SK-MEL-5 (cell line): ENCODE results near the gene ZNF239. TPM values are rescaled to one million over a fixed set of nuclear protein-coding genes. Genes with fewer than 3 reads are reported as not detected.
"Not testable (repeated sequence)": the region's sequence is repeated elsewhere in the genome, so short reads cannot be mapped to it uniquely, and the experiment has no call there.

Experiments
- DNase-seq: peaks from one replicate; pipeline ENCODE4 v3.0.0-alpha.2; 2016; ENCODE audit warnings: low read depth, low spot score
- in situ Hi-C: cut with HindIII; loops from 2 replicates; pipeline ENCODE4 v1.10.0; 2016; ENCODE audit warnings: low sequenced_read_pairs, high pct_unique_total_duplicates, low pct_unique_long_range_greater_than_20kb
- polyA plus RNA-seq, 2 experiments: library from polyadenylated mRNA; depleted of rRNA; stranded (reverse); fragments of >200 nt; gene quantifications; 2 replicates each; pipeline ENCODE4 v1.2.3, GENCODE V29; 2015
- total RNA-seq: library from RNA; depleted of rRNA; stranded (reverse); fragments of >200 nt; shearing (Covaris generic); gene quantifications from 2 replicates; pipeline ENCODE4 v1.2.3, GENCODE V29; 2014; rRNA removed

ZNF239 gene
- total RNA-seq, result 1.8 and 2.1 TPM in 2 replicates
- polyA plus RNA-seq (2015; cell fraction: cytosol; rRNA removed), result 1.2 and 1.3 TPM in 2 replicates
- polyA plus RNA-seq (2015; cell fraction: nucleus; rRNA removed), result 3.8 and 4.4 TPM in 2 replicates

GRCh38 chr10:43574001-43574892 is at the start of gene ZNF239:
TSS of gene ZNF239 (minus strand) at chr10:43574616. CDS start at chr10:43558079, 16,537 bp downstream.
- in situ Hi-C loops, result no loop called here
- peak; percentile 30 for DNase-seq

GRCh38 chr10:43623351-43623750 is 48.9 kb upstream of the ZNF239 start:
- DNase-seq, result no peak
- in situ Hi-C loops, result no loop called here

- DNase-seq, result no peak
- in situ Hi-C loops, result no loop called here
Measured at GRCh38 chr10:43622038-43622437, 47.6 kb upstream of the ZNF239 start.

GRCh38 chr10:43619368-43619767 is 45.0 kb upstream of the ZNF239 start:
- no peak for DNase-seq
- in situ Hi-C loops, result no loop called here

GRCh38 chr10:43616697-43617370 is 42.4 kb upstream of the ZNF239 start:
- no peak for DNase-seq
- in situ Hi-C loops, result no loop called here

GRCh38 chr10:43610636-43611035 is 36.2 kb upstream of the ZNF239 start:
- no peak for DNase-seq
- in situ Hi-C loops, result no loop called here

- no peak for DNase-seq
- in situ Hi-C loops, result no loop called here
Measured at GRCh38 chr10:43607199-43607573, 32.8 kb upstream of the ZNF239 start.

GRCh38 chr10:43606323-43607198 is 32.1 kb upstream of the ZNF239 start, which contains the start of gene ZNF485:
TSS of gene ZNF485 (plus strand) at chr10:43606438. CDS start at chr10:43607051, 613 bp downstream.
- DNase-seq, result peak; percentile 58
- in situ Hi-C loops, result no loop called here

GRCh38 chr10:43605850-43606322 is 31.5 kb upstream of the ZNF239 start:
- in situ Hi-C loops, result no loop called here
- no peak for DNase-seq

GRCh38 chr10:43601576-43601975 is 27.2 kb upstream of the ZNF239 start:
- DNase-seq, in situ Hi-C loops: not testable (repeated sequence)

GRCh38 chr10:43599333-43599732 is 24.9 kb upstream of the ZNF239 start:
- in situ Hi-C loops, result no loop called here
- no peak for DNase-seq

GRCh38 chr10:43598446-43598845 is 24.0 kb upstream of the ZNF239 start:
- DNase-seq, result no peak
- in situ Hi-C loops, result no loop called here

- in situ Hi-C loops, result no loop called here
- DNase-seq, result no peak
Measured at GRCh38 chr10:43596546-43596945, 22.1 kb upstream of the ZNF239 start.

GRCh38 chr10:43595739-43596298 is 21.4 kb upstream of the ZNF239 start:
- in situ Hi-C loops, result no loop called here
- no peak for DNase-seq

- in situ Hi-C loops, result no loop called here
- no peak for DNase-seq
Measured at GRCh38 chr10:43594944-43595589, 20.7 kb upstream of the ZNF239 start.

- in situ Hi-C loops, result no loop called here
- DNase-seq, result no peak
Measured at GRCh38 chr10:43591303-43591904, 17.0 kb upstream of the ZNF239 start.
